GM13976 (cell line): ENCODE measurements around the gene ASTN2.
A peak's percentile ranks its signal among the peaks of the same experiment; 100 is the strongest.

Experiments
- DNase-seq: peaks from one replicate; pipeline ENCODE4 v3.0.0; 2012; ENCODE audit warnings: low spot score
- CTCF ChIP-seq: IDR thresholded peaks from 2 replicates; pipeline ENCODE4 v1.5.1; 2012; ENCODE audit warnings: borderline replicate concordance, mild to moderate bottlenecking; ENCODE audit not compliant: insufficient read depth; ENCODE audit errors: extremely low read depth, missing control alignments, control extremely low read depth
- in situ Hi-C: fragments of 300-500 bp; cut with MboI; formaldehyde crosslinking; loops from one replicate; pipeline ENCODE4 v1.12.0; 2022; ENCODE audit warnings: low sequenced_read_pairs, mixed read lengths, inconsistent platforms; ENCODE audit not compliant: unreplicated experiment

ASTN2 gene

GRCh38 chr9:117046666-117047327, 368.1 kb downstream of the ASTN2 start:
- peak; percentile 4 for DNase-seq
- TF ChIP-seq CTCF: no peak
- in situ Hi-C loops: no loop called here

GRCh38 chr9:117044241-117044640, 370.6 kb downstream of the ASTN2 start:
- in situ Hi-C loops: no loop called here
- DNase-seq: no peak

GRCh38 chr9:117043159-117043558, 371.7 kb downstream of the ASTN2 start:
- no peak for TF ChIP-seq CTCF
- in situ Hi-C loops: no loop called here
- no peak for DNase-seq

More at GRCh38 chr9:117044241-117044640, 370.6 kb downstream of the ASTN2 start:
- TF ChIP-seq CTCF: no peak

GRCh38 chr9:117035546-117035945, 379.3 kb downstream of the ASTN2 start:
- in situ Hi-C loops: no loop called here
- TF ChIP-seq CTCF: no peak

GRCh38 chr9:117034866-117035265, 380.0 kb downstream of the ASTN2 start:
- in situ Hi-C loops: no loop called here
- no peak for TF ChIP-seq CTCF
- DNase-seq: no peak

More at GRCh38 chr9:117035546-117035945, 379.3 kb downstream of the ASTN2 start:
- DNase-seq: no peak

GRCh38 chr9:117030254-117030768, 384.5 kb downstream of the ASTN2 start:
- no peak for DNase-seq
- TF ChIP-seq CTCF: no peak
- in situ Hi-C loops: no loop called here
